OCI-LY3 (cell line): ENCODE data around the gene TNFRSF1B.

Experiments used
- H2AFZ ChIP-seq: fragments of 200-600, 300-600 bp; shearing (Covaris generic); 2 replicates; pipeline ENCODE4 v1.6.0; 2014; ENCODE audit warnings: antibody characterized with exemption, low read depth, low read length
- H3K27ac ChIP-seq: fragments of 200-600, 300-600 bp; sonication (generic); 2 replicates; pipeline ENCODE4 v1.5.1; 2014; ENCODE audit warnings: mild to moderate bottlenecking, low read length, moderate library complexity, mixed read lengths
- H3K27me3 ChIP-seq: fragments of 200-600, 300-600 bp; sonication (generic); 2 replicates; pipeline ENCODE4 v1.6.1; 2014; ENCODE audit warnings: low read depth, low read length, mixed read lengths
- H3K36me3 ChIP-seq: fragments of 200-600, 300-600 bp; sonication (generic); replicated peaks from 2 replicates; pipeline ENCODE3; 2014; ENCODE audit warnings: low read depth, low read length, mixed read lengths
- H3K4me1 ChIP-seq: fragments of 300-600, 200-600 bp; sonication (generic); 2 replicates; pipeline ENCODE4 v1.6.1; 2014; ENCODE audit warnings: low read length, mixed read lengths
- H3K4me2 ChIP-seq: fragments of 200-600, 300-600 bp; sonication (generic); 2 replicates; pipeline ENCODE4 v1.6.1; 2014; ENCODE audit warnings: low read length, mixed read lengths
- H3K4me3 ChIP-seq: fragments of 300-600, 200-600 bp; sonication (generic); 2 replicates; pipeline ENCODE4 v1.5.1; 2014; ENCODE audit warnings: antibody characterized with exemption, mild to moderate bottlenecking, low read length, moderate library complexity
- H3K79me2 ChIP-seq: fragments of 300-600, 200-600 bp; shearing (Covaris generic); 2 replicates; pipeline ENCODE4 v1.6.1; 2014; ENCODE audit warnings: mild to moderate bottlenecking, low read length, mixed read lengths
- H3K9ac ChIP-seq: fragments of 300-600, 200-600 bp; shearing (Covaris generic); 2 replicates; pipeline ENCODE4 v1.6.0; 2014; ENCODE audit warnings: mild to moderate bottlenecking, low read length, moderate library complexity
- H3K9me3 ChIP-seq: fragments of 200-600, 300-600 bp; shearing (Covaris generic); 2 replicates; pipeline ENCODE4 v1.6.1; 2014; ENCODE audit warnings: low read length, mixed read lengths; ENCODE audit not compliant: insufficient read depth
- H4K20me1 ChIP-seq: fragments of 200-600, 300-600 bp; sonication (generic); 2 replicates; pipeline ENCODE4 v1.6.1; 2016; ENCODE audit warnings: low read length, mixed read lengths; ENCODE audit not compliant: insufficient read depth
- CTCF ChIP-seq: fragments of 200-600, 300-600 bp; sonication (generic); IDR thresholded peaks from 2 replicates; pipeline ENCODE4 v1.5.1; 2014; ENCODE audit warnings: antibody characterized with exemption, low read length, low read depth
- EZH2phosphoT487 ChIP-seq: fragments of 200-600 bp; shearing (Covaris generic); IDR thresholded peaks from 2 replicates; pipeline ENCODE4 v1.6.1; 2018; ENCODE audit warnings: antibody characterized with exemption, mixed run types, low read depth

The TNFRSF1B gene

GRCh38 chr1:12208271-12208670, 41.5 kb downstream of the TNFRSF1B start:
- Histone ChIP-seq H3K4me3 (no peak overlapping the region), H3K36me3 (peaks cover 8% of the 10 kb centered on the region), H3K4me1 (peaks cover 24% of the 10 kb centered on the region), H3K79me2 (no peaks in the 10 kb centered on the region), H3K9ac (no peak overlapping the region), H4K20me1 (no peaks in the 10 kb centered on the region), H3K27me3 (no peaks in the 10 kb centered on the region), H2AFZ (no peak overlapping the region), H3K4me2 (no peak overlapping the region), H3K27ac (no peak overlapping the region), H3K9me3 (no peaks in the 10 kb centered on the region)
- TF ChIP-seq CTCF (no peak), EZH2phosphoT487 (no peak)

GRCh38 chr1:12208764-12209494, 42.1 kb downstream of the TNFRSF1B start:
- peaks cover 24% of the 10 kb centered on the region for H3K4me1 ChIP-seq
- H3K9ac ChIP-seq, result no peak overlapping the region
- no peaks in the 10 kb centered on the region for H4K20me1 ChIP-seq
- no peak overlapping the region for H2AFZ ChIP-seq
- no peak overlapping the region for H3K27ac ChIP-seq
- H3K4me3 ChIP-seq, result no peak overlapping the region
- no peaks in the 10 kb centered on the region for H3K9me3 ChIP-seq
- H3K27me3 ChIP-seq, result no peaks in the 10 kb centered on the region
- TF ChIP-seq EZH2phosphoT487 (no peak), CTCF (peak; percentile 75)
- H3K36me3 ChIP-seq, result peaks cover 8% of the 10 kb centered on the region
- H3K4me2 ChIP-seq, result no peak overlapping the region
- no peaks in the 10 kb centered on the region for H3K79me2 ChIP-seq

GRCh38 chr1:12209495-12209832, 42.7 kb downstream of the TNFRSF1B start:
- no peak overlapping the region for H3K9ac ChIP-seq
- no peak overlapping the region for H3K4me2 ChIP-seq
- no peaks in the 10 kb centered on the region for H4K20me1 ChIP-seq

More at GRCh38 chr1:12209495-12209832, 42.7 kb downstream of the TNFRSF1B start:
- peaks cover 24% of the 10 kb centered on the region for H3K4me1 ChIP-seq
- no peak overlapping the region for H3K27ac ChIP-seq
- H3K27me3 ChIP-seq, result no peaks in the 10 kb centered on the region
- no peaks in the 10 kb centered on the region for H3K79me2 ChIP-seq
- peaks cover 8% of the 10 kb centered on the region for H3K36me3 ChIP-seq
- no peak overlapping the region for H2AFZ ChIP-seq
- H3K4me3 ChIP-seq, result no peak overlapping the region
- no peaks in the 10 kb centered on the region for H3K9me3 ChIP-seq
- no peak for TF ChIP-seq EZH2phosphoT487
- TF ChIP-seq CTCF, result no peak
